RPMI8226 (cell line): ENCODE results near the gene NSG2.
A peak's percentile ranks its signal among the peaks of the same experiment; 100 is the strongest.

ENCODE experiments used
- DNase-seq: peaks from one replicate; pipeline ENCODE4 v3.0.0-alpha.2; 2015

Gene NSG2

DNA sequence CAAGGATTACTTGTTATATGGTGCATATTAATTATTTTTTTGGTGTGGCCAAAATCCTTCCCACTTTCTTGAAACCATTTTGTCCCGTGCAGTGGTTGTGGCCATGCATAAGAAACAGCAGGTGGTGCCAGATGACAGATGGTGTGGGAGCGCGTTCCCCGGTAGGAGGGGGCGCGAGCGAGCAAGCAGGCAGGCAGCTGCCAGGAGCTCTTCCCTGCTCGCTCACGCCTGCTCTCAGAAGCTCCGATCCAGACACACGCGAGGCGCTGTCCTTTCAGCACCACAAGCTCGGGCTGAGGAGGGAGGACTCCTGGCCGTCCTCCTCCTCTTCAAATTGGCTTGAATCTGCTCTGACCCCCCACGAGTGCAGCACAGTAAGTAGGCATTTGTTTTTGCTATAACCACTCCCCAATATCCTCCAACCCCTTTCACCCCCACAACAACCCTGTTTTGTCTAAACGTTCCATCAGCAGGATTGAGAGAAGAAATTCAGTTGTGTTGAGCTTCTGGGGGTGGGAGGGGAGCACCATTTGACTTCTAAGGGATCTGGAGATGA lies at the start of gene NSG2:
NSG2 (plus strand) TSS at position 237 of the 556 bp plus-strand sequence. CDS start 1,050 bp downstream, outside the sequence.
- peak; percentile 93 for DNase-seq

DNA sequence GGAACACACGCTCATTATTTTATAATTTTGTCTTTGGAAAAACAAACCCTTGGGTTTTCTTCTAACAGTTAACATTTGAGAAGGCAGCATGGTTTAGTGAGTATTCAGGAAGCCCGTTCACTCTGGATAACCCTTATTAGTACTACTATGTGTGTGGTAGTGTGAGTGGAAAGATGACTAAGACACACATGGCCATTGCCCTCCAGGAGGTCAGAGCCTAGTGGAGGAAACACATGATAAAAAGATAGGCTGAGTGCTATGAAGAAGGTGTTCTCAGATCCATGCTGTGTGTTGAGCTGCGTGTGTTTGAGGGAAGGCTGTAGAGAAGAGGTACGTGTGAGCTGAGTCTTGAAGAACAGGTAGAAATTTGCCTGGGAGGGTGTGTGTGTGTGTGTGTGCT lies 48.2 kb upstream of the NSG2 start:
- no peak for DNase-seq

DNA sequence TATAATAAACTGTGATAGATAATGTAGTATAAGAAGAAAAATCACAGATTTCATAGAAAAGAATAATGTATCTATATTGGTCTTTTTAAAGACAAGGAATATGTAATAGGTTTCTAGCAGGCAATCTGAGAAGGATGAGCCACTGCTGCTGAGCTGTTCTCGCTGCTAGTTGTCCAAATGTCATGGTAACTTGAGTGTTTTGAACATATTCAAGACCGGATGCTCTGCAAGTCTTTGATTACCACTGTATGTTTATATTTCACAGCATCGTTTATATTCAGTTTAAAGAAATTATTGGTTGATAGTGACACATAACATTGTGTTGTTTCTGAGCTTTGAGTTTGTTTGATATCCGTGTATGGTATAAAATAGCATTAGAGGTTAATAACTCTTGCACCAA lies 47.0 kb upstream of the NSG2 start:
- DNase-seq = no peak

DNA sequence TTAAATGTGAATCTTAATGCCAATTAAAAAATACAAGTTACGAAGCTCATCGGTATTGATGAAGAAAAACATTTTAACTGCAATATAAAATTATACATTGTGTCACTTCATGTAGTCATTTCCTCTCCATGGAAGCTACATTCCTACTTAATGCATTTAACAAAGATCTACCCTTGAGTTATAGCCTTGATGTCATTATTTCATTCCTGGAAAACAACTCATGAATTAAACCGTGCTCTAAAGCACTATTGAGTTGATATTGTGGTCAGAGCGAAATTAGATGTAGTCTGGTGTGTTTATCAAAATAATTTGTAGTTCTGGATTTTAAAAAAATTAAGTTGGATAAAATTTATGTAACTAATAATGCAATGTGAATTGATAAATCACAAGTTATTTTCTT lies 45.4 kb upstream of the NSG2 start:
- DNase-seq = no peak

DNA sequence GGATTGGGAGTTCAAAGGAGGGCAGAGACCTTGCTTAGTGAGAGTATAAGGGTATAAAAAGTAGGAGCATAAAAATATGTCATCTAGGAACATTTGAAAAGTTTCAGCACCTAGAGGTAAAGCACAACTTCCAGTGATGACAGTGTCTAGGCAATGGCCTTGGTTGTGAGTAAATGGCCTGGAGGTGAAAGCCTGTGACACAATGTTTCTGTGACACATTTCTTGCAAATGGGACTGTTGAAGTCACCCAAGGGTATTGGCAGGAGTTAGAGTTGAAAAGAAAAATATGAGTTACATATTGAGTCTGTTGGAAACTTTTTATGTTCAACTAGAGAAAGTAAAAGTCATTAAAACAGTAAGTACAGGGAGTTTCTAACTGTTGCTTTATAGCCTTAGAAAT lies 41.7 kb upstream of the NSG2 start:
- DNase-seq = no peak

DNA sequence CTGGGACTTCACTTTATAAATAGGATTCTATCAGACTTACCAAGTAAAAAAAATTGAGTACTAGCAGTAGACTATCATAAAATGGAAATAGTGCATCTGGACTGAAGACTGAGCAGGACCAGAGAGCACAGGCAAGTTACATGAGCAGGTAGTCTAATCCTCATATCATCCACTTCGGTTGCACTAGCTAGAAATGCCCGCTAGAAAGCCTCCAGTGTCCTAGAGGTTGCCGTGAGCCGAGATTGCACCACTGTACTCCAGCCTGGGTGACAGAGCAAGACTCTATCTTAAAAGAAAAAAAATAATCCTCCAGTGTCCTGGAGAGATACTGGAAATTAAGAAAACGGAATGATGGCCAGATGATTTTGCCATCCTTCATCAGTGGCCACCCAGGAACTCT lies 36.6 kb upstream of the NSG2 start:
- DNase-seq = no peak

DNA sequence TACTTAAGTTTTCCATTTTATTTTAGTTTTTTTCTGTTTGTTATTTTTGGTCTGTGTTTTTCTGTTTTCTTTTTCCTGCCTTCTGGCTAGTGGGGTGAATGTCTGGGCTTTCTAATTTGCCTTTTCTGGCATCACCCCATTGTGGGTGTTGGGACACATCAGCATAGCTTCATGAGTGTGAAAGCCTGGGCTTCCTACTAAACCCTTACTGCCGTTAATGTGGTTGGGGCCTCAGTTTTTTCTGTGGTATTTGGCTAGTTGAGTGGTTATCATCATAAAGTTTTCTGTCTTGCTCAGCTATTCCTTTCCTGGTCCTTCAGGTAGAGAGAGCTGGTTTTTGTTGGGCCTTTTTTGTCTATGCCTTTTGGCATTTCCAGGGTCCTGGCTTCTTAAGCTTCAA lies 35.1 kb upstream of the NSG2 start:
- DNase-seq = no peak

DNA sequence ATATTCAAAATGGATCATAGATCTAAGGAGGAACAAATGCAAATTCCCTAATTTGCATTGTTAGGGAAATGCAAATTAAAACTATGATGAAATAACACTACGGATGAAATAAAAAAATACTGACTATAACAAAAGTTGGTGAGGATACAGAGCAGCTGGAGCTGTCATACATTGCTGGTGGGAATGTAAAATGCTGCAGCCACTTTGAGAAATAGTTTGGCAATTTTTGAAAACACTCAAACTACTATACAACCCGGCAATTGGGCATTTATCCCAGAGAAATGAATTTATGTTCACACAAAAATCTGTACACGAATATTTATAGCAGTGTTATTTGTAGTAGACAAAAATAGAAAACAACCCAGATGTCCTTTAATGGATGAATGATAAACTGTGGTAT lies 34.1 kb upstream of the NSG2 start:
- DNase-seq = no peak

DNA sequence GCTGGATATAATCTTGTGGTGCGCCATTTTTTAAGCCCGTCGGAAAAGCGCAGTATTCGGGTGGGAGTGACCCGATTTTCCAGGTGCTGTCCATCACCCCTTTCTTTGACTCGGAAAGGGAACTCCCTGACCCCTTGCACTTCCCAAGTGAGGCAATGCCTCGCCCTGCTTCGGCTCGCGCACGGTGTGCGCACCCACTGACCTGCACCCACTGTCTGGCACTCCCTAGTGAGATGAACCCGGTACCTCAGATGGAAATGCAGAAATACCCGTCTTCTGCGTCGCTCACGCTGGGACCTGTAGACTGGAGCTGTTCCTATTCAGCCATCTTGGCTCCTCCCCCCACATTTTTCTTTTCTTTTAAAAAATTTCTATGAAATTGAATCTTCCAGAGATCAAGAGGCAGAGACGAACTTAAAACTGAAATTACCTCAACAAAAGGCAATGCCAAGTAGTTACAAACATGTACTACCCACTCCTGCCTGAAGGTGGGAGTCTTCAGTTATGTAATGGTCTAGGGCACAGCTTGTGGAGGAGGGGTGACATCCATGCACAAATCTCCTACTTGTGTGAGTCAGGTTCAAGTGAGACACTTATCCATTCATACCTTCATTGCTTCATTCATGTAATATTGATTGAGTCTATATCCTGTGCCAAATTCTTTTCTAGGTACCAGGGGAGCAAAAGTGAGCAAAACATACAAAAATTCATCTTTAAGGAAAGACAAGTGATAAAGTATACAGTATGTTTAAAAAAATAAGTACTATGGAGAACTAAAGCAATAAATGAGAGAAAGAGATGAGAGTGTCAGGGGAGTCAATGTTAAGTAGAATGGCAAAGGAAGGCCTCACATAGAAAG lies 25.2 kb upstream of the NSG2 start:
- DNase-seq = peak; percentile 59

DNA sequence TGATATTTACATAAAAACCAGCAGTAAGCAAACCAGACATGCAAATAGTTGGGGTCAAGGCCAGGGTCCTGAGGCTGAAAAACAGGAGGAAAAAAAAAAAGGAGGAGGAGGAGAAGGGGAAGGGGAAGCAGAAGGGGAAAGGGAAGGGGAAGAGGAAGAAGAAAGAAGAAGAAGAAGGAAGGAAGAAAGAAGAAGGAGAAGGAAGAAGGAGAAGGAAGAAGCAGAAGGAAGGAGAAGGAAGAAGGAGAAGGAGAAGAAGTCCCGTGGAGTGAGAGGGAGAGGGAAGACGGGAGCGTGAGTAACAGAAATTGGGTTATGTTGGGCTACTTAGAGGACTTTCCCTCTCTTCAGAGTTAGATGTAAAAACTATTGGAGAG lies 24.6 kb upstream of the NSG2 start:
- no peak for DNase-seq

DNA sequence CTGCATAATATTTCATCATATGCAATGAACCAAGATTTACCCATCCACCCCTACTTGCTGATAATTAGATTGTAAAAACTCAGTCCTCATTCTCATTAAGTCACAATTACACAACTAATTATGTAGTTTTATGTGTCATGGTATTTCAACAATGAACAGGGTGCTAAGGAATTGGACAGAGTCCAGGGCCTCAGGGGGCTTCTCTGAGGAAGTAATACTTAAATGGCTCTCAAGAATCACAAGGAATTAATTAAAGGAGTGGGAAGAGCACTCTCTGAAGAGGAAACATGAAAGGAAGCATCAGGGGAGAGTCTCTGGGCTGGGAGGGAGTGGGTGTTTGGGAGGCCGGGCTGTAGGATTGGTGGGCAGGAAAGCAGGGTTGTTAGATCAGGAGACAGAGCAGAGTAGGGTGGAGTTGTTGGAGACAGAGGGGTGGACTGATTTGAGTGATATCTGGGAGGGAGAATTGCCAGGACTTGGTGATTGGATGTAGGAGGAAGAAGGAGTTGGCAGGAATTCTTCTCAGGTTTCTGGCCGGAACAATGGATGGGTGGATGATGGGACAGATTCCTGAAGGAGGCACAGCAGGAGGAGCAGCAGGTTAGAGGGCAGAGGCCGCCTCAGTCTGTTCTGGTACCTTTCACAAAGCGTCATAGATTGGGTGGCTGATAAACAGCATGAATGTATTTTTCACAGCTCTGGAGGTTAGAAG lies 23.0 kb upstream of the NSG2 start:
- no peak for DNase-seq

DNA sequence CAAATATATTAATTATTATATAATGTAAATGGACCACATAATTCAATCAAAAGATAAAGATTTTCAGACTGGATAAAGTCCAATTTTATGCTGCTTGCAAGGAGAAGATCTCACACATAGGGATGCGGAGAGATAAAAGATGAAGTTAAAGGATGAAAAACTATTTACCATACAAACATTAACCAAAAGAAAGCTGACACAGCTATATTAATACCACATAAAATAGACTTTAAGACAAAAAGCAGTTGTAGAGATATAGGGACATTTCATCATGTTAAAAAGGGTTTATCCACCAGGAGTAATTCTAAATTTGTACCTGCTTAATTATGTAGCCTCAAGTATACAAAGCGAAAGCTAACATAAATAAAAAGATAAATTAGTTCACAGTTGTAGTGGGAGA lies 15.2 kb upstream of the NSG2 start:
- DNase-seq = no peak

DNA sequence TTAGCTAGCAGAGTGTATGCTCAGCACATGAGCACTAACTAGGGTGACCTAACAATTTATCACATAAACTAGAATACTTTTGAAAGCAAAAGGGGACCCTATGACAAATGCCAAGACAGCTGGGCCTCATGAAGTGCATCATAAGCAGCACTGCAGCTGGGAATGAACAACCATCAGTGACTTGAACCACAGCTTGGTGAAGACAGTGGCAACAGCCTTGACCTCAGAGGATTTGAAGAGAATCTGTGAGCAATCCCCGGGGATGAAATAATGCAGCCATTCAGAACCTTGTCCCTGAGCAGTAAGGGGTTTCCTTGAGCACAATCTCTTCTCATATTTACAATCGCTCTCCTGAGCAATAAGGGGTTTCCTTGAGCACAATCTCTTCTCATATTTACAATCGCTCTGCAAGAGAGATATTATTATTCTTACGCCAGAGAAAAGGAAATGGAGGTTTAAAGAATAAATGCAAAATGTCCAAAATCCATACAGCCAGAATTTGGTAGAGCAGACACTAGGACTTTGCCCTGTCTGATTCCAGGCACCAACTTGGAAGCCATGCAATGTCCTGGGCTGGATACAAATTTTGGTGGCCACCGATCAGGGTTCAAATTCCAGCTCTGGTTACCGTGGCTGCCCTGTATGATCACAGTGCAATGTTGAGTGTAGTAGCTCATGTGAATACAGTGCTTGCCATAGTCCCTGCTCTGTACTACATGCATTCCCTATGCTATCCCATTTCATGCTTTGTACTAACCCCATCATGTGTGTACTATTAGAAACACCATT lies 846 bp upstream of the NSG2 start:
- DNase-seq = no peak

DNA sequence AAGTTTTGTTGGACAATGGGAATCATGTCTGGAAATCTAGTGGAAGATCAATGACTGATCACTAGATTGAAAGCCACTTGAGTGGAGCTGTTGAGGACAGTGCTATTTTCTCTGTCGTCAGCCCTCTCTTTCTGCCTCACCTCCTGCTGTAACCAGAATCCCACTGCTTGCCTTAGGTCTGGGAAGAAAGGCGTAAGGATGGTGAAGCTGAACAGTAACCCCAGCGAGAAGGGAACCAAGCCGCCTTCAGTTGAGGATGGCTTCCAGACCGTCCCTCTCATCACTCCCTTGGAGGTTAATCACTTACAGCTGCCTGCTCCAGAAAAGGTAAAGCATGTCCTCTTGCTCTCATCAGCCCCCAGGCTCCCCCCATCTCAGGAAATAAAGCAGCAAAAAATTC lies 1.1 kb downstream of the NSG2 start:
- no peak for DNase-seq

DNA sequence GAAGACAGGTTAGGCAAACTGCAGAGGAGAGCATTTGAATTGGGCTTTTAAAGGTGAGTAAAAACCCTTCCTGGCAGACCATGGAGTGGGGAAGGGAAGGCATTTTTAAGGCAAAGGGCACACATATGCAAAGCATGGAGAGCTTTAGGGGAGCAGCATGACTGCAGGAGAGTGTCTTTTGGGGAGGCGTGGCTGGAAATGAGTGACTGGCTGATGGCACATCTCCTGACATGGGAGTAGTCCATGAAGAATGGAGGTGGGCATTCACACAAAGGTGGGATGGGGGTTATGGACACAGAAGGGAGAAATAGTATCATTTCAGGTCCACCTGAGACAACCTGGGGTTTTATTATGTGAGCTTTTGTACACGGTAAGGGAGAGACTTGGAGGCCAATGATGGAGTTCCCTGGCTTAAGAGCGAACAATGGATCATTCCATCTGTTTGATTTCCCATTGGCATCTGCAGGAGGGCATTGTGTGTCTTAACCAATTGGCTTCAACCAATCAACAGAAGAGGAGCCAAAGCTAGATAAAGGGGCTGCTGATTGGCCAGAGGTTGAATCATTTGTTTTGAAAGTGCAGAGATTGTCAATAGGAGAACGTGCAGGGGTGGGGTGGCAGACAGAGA lies 2.1 kb downstream of the NSG2 start:
- no peak for DNase-seq

DNA sequence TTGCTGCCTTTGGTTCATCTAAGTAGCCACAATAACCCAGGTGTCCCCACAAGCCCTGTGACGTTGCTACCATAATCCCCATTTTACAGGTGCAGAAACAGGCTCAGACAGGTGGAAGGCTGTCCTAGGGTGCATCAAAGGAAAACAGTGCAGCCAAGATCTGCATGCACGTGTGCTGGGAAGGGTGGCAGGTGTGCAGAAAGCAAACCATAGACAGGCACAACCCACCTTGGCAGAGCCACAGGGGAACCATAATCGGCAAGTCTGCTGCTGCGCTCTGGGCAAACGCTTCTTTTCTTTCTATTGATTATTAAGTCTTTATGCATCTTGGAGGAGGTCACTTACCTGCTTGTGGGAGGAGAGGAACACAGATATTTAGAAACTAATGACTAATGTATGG lies 7.1 kb downstream of the NSG2 start:
- no peak for DNase-seq

DNA sequence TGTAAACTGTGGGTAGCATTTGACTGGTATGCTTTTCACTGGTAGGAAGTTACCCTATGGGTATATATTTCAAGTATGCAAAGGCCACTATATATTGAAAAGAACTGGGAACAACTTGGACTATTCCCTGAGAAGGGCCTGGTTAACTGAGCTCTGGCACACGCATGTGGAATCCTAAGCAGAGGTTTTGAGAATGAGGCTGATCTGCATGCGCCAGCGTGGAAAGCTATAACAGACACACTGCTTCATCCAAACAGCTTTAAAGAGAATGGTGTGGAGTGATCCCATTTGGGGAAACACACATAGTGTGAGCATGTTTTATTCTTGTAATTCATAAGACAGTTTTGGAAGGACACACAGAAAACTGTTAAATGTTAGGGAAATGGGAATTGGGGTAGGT lies 8.4 kb downstream of the NSG2 start:
- no peak for DNase-seq

DNA sequence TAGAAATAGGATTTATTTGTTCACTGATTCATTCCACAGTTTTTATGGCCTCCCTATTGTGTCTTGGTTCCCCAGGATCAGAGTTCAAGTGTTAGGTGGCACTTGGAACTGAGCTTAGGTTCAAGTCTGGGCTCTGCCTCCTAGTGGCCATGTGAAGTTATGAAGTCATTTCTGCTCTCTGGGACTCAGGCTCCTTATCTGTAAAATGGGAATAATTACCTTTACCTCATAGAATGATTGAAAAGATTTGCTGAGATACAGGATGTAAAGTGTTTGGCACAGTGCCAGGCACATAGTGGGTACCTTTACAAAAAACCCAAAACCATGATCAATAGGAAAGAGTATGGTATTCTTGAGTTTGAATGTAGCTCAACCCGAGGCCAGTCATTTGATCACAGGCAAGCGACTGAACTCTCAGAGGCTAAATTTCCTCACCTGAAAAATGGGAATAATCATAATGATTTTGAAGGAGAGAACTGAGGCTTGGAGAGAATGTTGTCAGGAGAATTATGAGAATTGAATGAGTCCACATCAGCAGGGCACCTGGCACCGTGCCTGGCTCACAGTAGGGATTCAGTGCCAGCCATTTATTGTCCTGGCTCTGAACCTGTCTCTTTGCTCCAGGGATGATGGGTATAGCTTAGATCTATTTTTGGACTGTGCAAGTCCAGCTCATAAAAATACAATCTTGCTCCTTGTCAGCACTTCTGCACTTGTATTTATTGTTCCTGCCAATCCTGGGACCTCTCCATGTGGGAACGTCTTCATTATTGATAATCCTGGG lies 10.8 kb downstream of the NSG2 start:
- DNase-seq = peak; percentile 11

DNA sequence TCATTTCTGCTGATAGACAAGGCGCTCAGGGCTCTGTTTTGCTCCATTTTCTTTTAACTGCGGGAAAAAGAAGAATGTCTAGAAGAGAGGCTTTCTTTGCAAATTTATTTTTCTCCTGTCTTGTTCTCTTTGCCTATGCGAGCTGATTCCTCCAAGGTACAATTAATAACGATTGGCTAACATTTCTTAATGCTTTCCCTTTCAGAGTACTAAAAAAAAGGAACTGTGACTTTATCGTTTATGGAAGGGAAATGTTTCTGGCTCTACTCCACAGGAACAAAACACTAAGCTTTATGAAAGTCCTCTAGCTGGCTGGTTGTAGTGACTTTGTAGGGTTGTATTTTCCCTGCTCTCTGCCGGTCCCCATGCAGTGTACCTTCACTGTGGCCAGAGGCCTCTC lies 11.7 kb downstream of the NSG2 start:
- no peak for DNase-seq

DNA sequence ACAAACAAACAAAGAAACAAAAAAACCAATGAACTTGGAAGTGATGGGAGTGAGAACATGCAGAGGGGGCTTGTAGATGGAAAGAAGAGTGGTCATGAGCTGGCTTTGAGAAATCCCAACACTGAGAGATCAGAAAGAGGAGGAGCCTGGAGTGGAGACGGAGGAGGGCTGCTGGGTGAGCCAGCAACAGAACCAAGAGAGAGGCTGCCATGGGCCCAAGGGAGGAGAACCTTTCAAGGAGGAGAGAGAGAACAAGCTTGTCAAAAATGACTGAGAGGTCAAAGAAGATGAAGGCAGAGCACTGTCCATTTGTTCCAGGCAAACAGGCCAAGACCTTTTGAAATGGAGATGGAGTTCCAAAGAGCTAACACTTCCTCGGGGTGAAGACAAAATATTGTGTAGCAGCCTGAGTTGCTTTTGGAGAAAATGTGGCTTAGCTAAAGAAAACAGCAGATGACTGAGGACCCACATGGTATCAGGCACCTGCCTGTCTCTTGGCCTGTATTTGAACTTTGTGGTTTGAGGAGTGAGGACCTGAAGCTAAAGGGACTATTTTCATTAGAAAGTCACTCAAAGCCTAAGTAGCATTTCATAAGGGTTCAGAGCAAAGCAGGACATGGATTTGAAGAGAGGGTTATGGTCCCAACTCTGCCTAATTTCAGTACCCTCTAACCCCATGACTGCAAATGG lies 13.1 kb downstream of the NSG2 start:
- DNase-seq = peak; percentile 17

DNA sequence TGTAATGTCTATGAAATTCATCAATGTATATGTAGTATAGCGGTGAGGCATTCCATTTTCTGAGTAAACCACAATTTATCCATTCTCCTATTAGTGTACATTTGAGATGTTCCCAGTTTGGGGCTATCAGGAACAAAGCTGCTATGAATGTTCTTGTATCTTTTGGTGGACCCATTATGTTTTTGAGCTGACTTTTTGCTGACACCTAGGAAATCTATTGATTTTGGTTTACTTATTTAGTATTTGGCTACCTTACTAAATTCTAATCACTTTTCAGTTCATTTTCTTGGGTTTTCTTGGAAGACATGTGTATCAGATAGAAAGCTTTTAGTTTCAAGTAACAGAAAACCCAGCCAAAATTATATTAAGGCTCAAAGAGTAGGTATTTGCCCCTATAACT lies 13.7 kb downstream of the NSG2 start:
- no peak for DNase-seq
